ENCODE data around the gene SCGN.

DNA sequence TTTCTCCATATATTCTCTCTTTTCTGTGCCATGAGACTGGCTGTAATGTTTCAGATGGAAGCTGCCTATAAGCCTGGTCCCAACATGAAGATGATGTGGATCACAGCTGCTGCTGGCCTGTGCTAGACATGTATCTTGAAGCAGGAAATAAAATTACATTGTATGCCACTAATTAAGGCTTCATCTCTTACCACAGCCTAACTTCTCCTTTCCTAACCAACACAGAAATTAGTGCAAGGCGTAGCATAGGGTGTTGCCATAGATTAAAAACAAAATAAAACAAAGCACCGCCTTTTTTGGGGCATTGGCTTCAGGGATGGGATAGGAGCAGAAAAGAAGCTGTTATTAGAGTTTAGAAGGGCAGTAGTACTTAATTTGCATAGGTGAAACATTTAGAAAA is 97.8 kb downstream of the SCGN start:
- TF ChIP-seq EZH2 (IDR thresholded peaks at IDR 0.05; ENCODE audit: borderline replicate concordance, low read depth, low read length, severe bottlenecking) = no peak
- TF ChIP-seq, protein P1, sequence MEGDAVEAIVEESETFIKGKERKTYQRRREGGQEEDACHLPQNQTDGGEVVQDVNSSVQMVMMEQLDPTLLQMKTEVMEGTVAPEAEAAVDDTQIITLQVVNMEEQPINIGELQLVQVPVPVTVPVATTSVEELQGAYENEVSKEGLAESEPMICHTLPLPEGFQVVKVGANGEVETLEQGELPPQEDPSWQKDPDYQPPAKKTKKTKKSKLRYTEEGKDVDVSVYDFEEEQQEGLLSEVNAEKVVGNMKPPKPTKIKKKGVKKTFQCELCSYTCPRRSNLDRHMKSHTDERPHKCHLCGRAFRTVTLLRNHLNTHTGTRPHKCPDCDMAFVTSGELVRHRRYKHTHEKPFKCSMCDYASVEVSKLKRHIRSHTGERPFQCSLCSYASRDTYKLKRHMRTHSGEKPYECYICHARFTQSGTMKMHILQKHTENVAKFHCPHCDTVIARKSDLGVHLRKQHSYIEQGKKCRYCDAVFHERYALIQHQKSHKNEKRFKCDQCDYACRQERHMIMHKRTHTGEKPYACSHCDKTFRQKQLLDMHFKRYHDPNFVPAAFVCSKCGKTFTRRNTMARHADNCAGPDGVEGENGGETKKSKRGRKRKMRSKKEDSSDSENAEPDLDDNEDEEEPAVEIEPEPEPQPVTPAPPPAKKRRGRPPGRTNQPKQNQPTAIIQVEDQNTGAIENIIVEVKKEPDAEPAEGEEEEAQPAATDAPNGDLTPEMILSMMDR (IDR thresholded peaks at IDR 0.05; ENCODE audit: borderline replicate concordance, extremely low read depth, low read length, poor library complexity, severe bottlenecking) = no peak

Data from DND-41 (cell line).